OCI-LY1 (cell line): Measurements from ENCODE around the gene CBY1.
A peak's percentile ranks its signal among the peaks of the same experiment; 100 is the strongest.

Experiments used
- EZH2 ChIP-seq: fragments of 200-600 bp; sonication (generic), shearing (Covaris generic); IDR thresholded peaks from 2 replicates; pipeline ENCODE4 v1.8.0; 2017; ENCODE audit warnings: borderline replicate concordance, mixed run types, mild to moderate bottlenecking, antibody characterized with exemption, low read length, moderate library complexity, mixed read lengths
- TF ChIP-seq, protein P1 (sequence below): fragments of 200-600 bp; sonication (generic), shearing (Covaris generic); IDR thresholded peaks from 2 replicates; pipeline ENCODE4 v1.5.1; 2017; ENCODE audit warnings: mild to moderate bottlenecking, antibody characterized with exemption, low read length, moderate library complexity, mixed read lengths

GRCh38 chr22:38681582-38682335 is 25.3 kb downstream of the CBY1 start, which contains the start of gene TOMM22:
- TF ChIP-seq, protein P1, sequence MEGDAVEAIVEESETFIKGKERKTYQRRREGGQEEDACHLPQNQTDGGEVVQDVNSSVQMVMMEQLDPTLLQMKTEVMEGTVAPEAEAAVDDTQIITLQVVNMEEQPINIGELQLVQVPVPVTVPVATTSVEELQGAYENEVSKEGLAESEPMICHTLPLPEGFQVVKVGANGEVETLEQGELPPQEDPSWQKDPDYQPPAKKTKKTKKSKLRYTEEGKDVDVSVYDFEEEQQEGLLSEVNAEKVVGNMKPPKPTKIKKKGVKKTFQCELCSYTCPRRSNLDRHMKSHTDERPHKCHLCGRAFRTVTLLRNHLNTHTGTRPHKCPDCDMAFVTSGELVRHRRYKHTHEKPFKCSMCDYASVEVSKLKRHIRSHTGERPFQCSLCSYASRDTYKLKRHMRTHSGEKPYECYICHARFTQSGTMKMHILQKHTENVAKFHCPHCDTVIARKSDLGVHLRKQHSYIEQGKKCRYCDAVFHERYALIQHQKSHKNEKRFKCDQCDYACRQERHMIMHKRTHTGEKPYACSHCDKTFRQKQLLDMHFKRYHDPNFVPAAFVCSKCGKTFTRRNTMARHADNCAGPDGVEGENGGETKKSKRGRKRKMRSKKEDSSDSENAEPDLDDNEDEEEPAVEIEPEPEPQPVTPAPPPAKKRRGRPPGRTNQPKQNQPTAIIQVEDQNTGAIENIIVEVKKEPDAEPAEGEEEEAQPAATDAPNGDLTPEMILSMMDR: peak; percentile 87
- TF ChIP-seq EZH2: no peak
